NT2/D1 (cell line): Measurements from ENCODE around the gene SMYD1.

Experiments
- DNase-seq: peaks from one replicate; pipeline ENCODE4 v3.0.0-alpha.2; 2011; ENCODE audit warnings: low read depth, low spot score
- H3K27me3 ChIP-seq: 2 replicates; pipeline ENCODE4 v1.6.0; 2011; ENCODE audit warnings: mild to moderate bottlenecking; ENCODE audit not compliant: insufficient read length, insufficient read depth
- H3K36me3 ChIP-seq: 2 replicates; pipeline ENCODE4 v1.6.1; 2011; ENCODE audit warnings: mild to moderate bottlenecking, low read length, mixed read lengths; ENCODE audit not compliant: insufficient read depth, insufficient read length
- H3K4me1 ChIP-seq: 2 replicates; pipeline ENCODE4 v1.5.1; 2011; ENCODE audit not compliant: insufficient read depth, insufficient read length
- H3K4me3 ChIP-seq: 2 replicates; pipeline ENCODE4 v1.5.1; 2011; ENCODE audit warnings: low read depth; ENCODE audit not compliant: insufficient read length
- H3K9ac ChIP-seq: 2 replicates; pipeline ENCODE4 v1.6.0; 2011; ENCODE audit warnings: low read depth; ENCODE audit not compliant: insufficient read length
- H3K9me3 ChIP-seq: 2 replicates; pipeline ENCODE4 v1.5.1; 2011; ENCODE audit warnings: mild to moderate bottlenecking, low read length; ENCODE audit not compliant: insufficient read depth
- SUZ12 ChIP-seq: IDR thresholded peaks from 2 replicates; pipeline ENCODE4 v1.6.1; 2011; ENCODE audit not compliant: insufficient read length, insufficient read depth; ENCODE audit errors: extremely low read depth
- YY1 ChIP-seq: IDR thresholded peaks from 2 replicates; pipeline ENCODE4 v1.6.1; 2011; ENCODE audit not compliant: insufficient read length, insufficient read depth
- ZNF274 ChIP-seq: IDR thresholded peaks from 2 replicates; pipeline ENCODE4 v1.6.1; 2011; ENCODE audit warnings: mild to moderate bottlenecking, low read depth, low read length

SMYD1 gene

GRCh38 chr2:88048541-88048940, 19.1 kb upstream of the SMYD1 start:
- no peak for DNase-seq
- Histone ChIP-seq H3K9ac (no peak overlapping the region), H3K36me3 (peaks cover 26% of the 10 kb centered on the region), H3K27me3 (no peaks in the 10 kb centered on the region), H3K9me3 (no peaks in the 10 kb centered on the region), H3K4me1 (no peaks in the 10 kb centered on the region), H3K4me3 (no peak overlapping the region)
- TF ChIP-seq SUZ12 (no peak), ZNF274 (no peak), YY1 (no peak)

- Histone ChIP-seq H3K9ac (no peak overlapping the region), H3K27me3 (no peaks in the 10 kb centered on the region), H3K9me3 (no peaks in the 10 kb centered on the region), H3K4me3 (no peak overlapping the region), H3K36me3 (peaks cover 33% of the 10 kb centered on the region), H3K4me1 (no peaks in the 10 kb centered on the region)
- DNase-seq: no peak
- TF ChIP-seq YY1 (no peak), SUZ12 (no peak), ZNF274 (no peak)
Measured at GRCh38 chr2:88049622-88050021, 18.0 kb upstream of the SMYD1 start.

GRCh38 chr2:88051792-88052191, 15.8 kb upstream of the SMYD1 start:
- no peak overlapping the region for H3K9ac ChIP-seq
- peaks cover 33% of the 10 kb centered on the region for H3K36me3 ChIP-seq
- DNase-seq: no peak
- H3K4me1 ChIP-seq: no peaks in the 10 kb centered on the region
- TF ChIP-seq SUZ12 (no peak), YY1 (no peak)
- H3K4me3 ChIP-seq: no peak overlapping the region
- no peaks in the 10 kb centered on the region for H3K9me3 ChIP-seq
- H3K27me3 ChIP-seq: no peaks in the 10 kb centered on the region

GRCh38 chr2:88053296-88053695, 14.3 kb upstream of the SMYD1 start:
- Histone ChIP-seq H3K4me3 (no peak overlapping the region), H3K4me1 (no peaks in the 10 kb centered on the region), H3K27me3 (no peaks in the 10 kb centered on the region), H3K9ac (no peak overlapping the region), H3K36me3 (peaks cover 33% of the 10 kb centered on the region), H3K9me3 (no peaks in the 10 kb centered on the region)
- no peak for DNase-seq
- TF ChIP-seq SUZ12 (no peak), YY1 (no peak), ZNF274 (no peak)

GRCh38 chr2:88053934-88054781, 13.5 kb upstream of the SMYD1 start:
- Histone ChIP-seq H3K4me3 (peak overlapping the region; percentile 79), H3K4me1 (no peaks in the 10 kb centered on the region), H3K9ac (peak overlapping the region; percentile 87), H3K9me3 (no peaks in the 10 kb centered on the region), H3K27me3 (no peaks in the 10 kb centered on the region), H3K36me3 (peaks cover 31% of the 10 kb centered on the region)
- DNase-seq: no peak
- TF ChIP-seq YY1 (no peak), ZNF274 (no peak), SUZ12 (no peak)

- peaks cover 28% of the 10 kb centered on the region for H3K36me3 ChIP-seq
- TF ChIP-seq SUZ12: no peak
- no peak for TF ChIP-seq YY1
- TF ChIP-seq ZNF274: no peak
- DNase-seq: no peak
- H3K9me3 ChIP-seq: no peaks in the 10 kb centered on the region
- H3K27me3 ChIP-seq: no peaks in the 10 kb centered on the region
- peak overlapping the region; percentile 79 for H3K4me3 ChIP-seq
- no peaks in the 10 kb centered on the region for H3K4me1 ChIP-seq
- H3K9ac ChIP-seq: peak overlapping the region; percentile 87
Measured at GRCh38 chr2:88054782-88055370, 12.7 kb upstream of the SMYD1 start.

GRCh38 chr2:88055371-88056128, 12.1 kb upstream of the SMYD1 start, which contains the start of gene KRCC1:
Gene KRCC1, minus strand, starts transcription at chr2:88055783. Its CDS starts 27,220 bp downstream, at chr2:88028563.
- Histone ChIP-seq H3K27me3 (no peaks in the 10 kb centered on the region), H3K36me3 (peaks cover 28% of the 10 kb centered on the region), H3K4me3 (peak within 1 kb of the TSS; percentile 79), H3K4me1 (no peaks in the 10 kb centered on the region), H3K9ac (peak within 1 kb of the TSS; percentile 87), H3K9me3 (no peaks in the 10 kb centered on the region)
- TF ChIP-seq SUZ12 (no peak), YY1 (no peak), ZNF274 (no peak)
- DNase-seq: peak; percentile 96
